SU-DHL-6 (cell line): ENCODE results near the gene PDE4B.

Source experiments
- EZH2phosphoT487 ChIP-seq: fragments of 200-600 bp; sonication (generic), shearing (Covaris generic); conservative IDR thresholded peaks from 2 replicates; pipeline ENCODE4 v1.6.1; 2018; ENCODE audit warnings: mild to moderate bottlenecking, antibody characterized with exemption, low read length, moderate library complexity, mixed read lengths
- TF ChIP-seq, protein P1 (sequence below): fragments of 200-600 bp; sonication (generic); IDR thresholded peaks from one replicate; pipeline ENCODE4 v1.5.1; 2017; ENCODE audit warnings: antibody characterized with exemption, mild to moderate bottlenecking, low read length, moderate library complexity; ENCODE audit not compliant: insufficient read depth, poor library complexity, severe bottlenecking

DNA sequence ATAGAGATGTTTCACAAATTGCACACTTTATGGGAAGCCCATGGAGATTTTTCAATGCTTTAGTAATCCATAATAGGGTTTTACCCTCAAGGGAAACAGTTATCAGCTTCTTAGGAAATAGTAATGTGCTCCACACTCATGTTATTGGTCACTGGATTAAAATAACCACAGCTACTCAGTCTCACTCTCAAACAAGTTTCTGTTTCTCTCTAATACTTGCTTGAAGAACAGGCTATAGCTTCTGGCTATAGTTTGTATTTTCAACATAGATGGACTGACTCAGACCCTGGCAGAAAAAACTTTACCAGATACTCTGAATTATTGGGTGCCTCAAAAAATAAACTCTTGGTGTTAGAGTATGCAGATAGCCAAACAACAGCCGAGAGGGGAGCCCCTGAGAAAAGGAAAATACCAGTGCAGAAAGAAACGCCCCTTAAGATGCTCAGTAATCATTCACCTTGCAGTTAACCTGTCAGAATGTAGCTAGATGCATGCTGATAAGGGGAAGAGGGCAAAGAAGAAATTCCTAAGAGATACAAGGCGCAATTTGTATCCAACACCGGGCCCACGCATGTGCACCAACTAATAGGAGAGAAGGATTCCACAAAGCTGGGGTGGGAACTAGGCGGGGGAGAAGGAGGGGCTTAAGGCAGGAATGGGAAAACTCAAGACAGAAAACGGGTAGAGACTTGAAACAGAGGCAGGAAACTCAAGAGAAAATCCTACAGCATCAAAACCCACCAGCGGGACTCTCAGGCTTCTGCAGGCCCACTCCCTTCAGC, 30.4 kb upstream of the PDE4B start:
- TF ChIP-seq, protein P1, sequence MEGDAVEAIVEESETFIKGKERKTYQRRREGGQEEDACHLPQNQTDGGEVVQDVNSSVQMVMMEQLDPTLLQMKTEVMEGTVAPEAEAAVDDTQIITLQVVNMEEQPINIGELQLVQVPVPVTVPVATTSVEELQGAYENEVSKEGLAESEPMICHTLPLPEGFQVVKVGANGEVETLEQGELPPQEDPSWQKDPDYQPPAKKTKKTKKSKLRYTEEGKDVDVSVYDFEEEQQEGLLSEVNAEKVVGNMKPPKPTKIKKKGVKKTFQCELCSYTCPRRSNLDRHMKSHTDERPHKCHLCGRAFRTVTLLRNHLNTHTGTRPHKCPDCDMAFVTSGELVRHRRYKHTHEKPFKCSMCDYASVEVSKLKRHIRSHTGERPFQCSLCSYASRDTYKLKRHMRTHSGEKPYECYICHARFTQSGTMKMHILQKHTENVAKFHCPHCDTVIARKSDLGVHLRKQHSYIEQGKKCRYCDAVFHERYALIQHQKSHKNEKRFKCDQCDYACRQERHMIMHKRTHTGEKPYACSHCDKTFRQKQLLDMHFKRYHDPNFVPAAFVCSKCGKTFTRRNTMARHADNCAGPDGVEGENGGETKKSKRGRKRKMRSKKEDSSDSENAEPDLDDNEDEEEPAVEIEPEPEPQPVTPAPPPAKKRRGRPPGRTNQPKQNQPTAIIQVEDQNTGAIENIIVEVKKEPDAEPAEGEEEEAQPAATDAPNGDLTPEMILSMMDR = no peak
- no peak for TF ChIP-seq EZH2phosphoT487
